Breast epithelium (tissue), 3 donors: ENCODE measurements around the gene CHL1.

ENCODE experiments used
- CTCF ChIP-seq, 3 donors: fragments of 450-650 bp; IDR thresholded peaks; one replicate each; pipeline ENCODE4 v1.5.1; 2016 to 2017; ENCODE audit warnings: antibody characterized with exemption in 3 of 3, mild to moderate bottlenecking in 3 of 3, moderate library complexity in 3 of 3
- POLR2A ChIP-seq: fragments of 450-650 bp; IDR thresholded peaks from one replicate; pipeline ENCODE4 v1.6.1; 2016; ENCODE audit warnings: antibody characterized with exemption, mild to moderate bottlenecking, moderate library complexity
- POLR2AphosphoS5 ChIP-seq, 3 donors: sonication (generic); formaldehyde crosslinking; IDR thresholded peaks; one replicate each; pipeline ENCODE4 v1.6.1; 2017; ENCODE audit warnings: antibody characterized with exemption in 3 of 3

- TF ChIP-seq CTCF (IDR thresholded peaks at IDR 0.05) (peak in 2 of 3 donors; percentile 19 to 47), POLR2AphosphoS5 (IDR thresholded peaks at IDR 0.05) (no peak), POLR2A (no peak)
Observed at GRCh38 chr3:377158-377561, 180.6 kb downstream of the CHL1 start.
